ENCODE results near the gene CYB5R4.

GRCh38 chr6:83847179-83847578 is 12.3 kb upstream of the CYB5R4 start:
- no peak for TF ChIP-seq CTCF (IDR thresholded peaks at IDR 0.05 in 4 of 5, conservative IDR thresholded peaks at IDR 0.05 in 1 of 5)
- no peak for TF ChIP-seq POLR2A (IDR thresholded peaks at IDR 0.05)

Data from gastrocnemius medialis (tissue), 4 donors.